ENCODE measurements around the gene CARD16. TPM values are rescaled to one million over a fixed set of nuclear protein-coding genes. Genes with fewer than 3 reads are reported as not detected.
"Not testable (repeated sequence)": the region's sequence is repeated elsewhere in the genome, so short reads cannot be mapped to it uniquely, and the experiment has no call there.

CARD16 gene
- total RNA-seq, result not detected in 2 replicates
- long read RNA-seq, result 0 reads

DNA sequence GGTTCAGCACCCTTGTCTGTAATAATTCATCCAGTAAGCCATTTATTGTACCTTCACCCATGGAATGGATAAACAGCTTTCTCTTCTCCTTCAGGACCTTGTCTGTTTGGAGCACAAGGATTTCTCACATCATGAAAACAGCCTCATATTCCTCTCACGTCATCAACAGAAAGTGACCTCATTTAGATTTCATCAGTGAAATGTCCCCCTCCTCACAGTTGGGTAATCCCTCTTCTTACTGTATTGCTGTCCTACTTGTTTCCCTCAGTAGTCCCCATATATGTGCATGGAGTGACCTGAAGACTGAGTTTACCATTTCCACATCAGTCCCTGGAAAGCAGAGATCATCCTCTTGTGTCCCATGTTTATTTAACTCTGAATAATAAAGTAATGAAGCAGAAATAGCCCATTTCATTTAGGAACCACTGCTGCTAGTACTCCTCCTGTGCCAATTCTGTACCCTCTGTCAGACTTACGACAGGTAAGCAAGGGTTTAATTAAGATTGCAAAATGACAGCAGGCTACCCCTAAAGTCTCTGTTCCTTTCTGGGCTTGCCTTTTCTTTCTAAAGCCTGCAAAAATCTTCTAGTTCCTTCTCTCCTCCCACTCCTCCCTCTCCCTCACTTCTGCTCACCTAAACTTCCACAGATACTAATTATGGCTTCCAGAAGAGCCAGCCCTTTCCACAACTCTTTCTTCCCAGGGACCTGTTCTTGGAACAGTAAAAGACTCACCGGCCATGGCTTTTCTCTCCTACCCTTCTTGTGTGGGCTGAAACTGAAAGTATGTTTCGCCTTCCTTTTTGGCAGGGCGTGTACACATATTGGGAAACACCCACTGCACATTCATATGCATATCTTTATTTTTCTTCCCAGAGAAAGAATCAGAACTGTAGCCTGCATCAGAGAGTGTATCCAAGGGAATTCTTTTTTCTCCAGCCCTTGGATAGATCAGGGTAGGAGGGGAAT lies at the start of gene CARD16:
TSS of gene CARD16 (minus strand) at position 779 of the 968 bp plus-strand sequence. CDS start at position 741, 38 bp downstream.
- not testable (repeated sequence) for H3K36me3 Mint-ChIP-seq (ENCODE audit: insufficient read depth); H3K27ac Mint-ChIP-seq; H3K4me3 Mint-ChIP-seq (ENCODE audit: low read depth); H3K4me1 Mint-ChIP-seq (ENCODE audit: low read depth); DNase-seq (ENCODE audit: low spot score, unreplicated experiment); H3K27me3 Mint-ChIP-seq; H3K9me3 Mint-ChIP-seq (ENCODE audit: low read depth)

DNA sequence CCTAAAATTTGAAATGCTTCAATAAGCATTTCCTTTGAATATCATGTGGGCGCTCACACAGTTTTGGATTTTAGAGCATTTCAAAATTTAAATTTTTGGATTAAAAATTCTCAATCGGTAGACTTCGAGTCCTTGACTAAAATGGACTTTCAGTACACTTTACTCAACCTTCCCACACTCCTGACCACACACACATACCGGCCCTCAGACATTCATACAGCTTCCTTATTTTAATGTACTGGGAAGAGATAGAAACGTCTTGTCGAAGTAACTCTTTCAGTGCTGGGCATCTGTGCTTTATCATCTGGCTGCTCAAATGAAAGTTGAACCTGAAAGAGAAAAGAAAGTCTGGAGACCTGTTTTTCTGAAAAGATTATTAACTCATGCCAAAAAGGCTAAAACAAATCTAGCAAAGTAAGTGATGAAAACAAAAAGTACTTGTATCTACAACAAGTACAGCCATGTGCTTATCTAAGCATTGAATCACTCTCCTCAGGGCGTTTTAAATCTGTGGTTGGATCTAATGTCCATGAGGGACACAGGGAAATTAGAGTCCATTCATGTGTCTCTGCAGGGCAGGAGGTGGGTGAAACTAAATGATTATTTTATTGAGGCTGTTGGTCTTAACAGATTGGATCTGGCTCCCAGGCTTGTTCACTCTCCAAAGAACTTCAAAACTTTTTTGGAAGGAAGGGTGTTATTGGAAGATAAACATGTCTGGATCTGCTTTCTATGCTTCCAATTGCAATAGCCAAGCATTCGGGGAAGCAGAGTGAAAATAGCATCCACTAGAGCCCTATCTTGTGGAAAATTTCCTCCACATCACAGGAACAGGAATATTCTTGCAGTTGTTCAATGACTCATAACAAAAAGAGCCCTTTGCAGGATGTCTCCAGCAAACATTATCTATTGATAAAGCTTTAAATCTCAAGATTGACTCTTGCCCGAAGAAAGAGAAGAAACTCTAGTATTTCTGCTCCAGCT lies 47.4 kb upstream of the CARD16 start:
- Mint-ChIP-seq H3K36me3 (ENCODE audit: insufficient read depth) (no peaks in the 10 kb centered on the region), H3K4me3 (ENCODE audit: low read depth) (no peak overlapping the region), H3K27me3 (no peaks in the 10 kb centered on the region), H3K9me3 (ENCODE audit: low read depth) (peaks cover 16% of the 10 kb centered on the region), H3K4me1 (ENCODE audit: low read depth) (peaks cover 16% of the 10 kb centered on the region), H3K27ac (no peak overlapping the region)
- no peak for DNase-seq (ENCODE audit: low spot score, unreplicated experiment)
- TF ChIP-seq, protein P1, sequence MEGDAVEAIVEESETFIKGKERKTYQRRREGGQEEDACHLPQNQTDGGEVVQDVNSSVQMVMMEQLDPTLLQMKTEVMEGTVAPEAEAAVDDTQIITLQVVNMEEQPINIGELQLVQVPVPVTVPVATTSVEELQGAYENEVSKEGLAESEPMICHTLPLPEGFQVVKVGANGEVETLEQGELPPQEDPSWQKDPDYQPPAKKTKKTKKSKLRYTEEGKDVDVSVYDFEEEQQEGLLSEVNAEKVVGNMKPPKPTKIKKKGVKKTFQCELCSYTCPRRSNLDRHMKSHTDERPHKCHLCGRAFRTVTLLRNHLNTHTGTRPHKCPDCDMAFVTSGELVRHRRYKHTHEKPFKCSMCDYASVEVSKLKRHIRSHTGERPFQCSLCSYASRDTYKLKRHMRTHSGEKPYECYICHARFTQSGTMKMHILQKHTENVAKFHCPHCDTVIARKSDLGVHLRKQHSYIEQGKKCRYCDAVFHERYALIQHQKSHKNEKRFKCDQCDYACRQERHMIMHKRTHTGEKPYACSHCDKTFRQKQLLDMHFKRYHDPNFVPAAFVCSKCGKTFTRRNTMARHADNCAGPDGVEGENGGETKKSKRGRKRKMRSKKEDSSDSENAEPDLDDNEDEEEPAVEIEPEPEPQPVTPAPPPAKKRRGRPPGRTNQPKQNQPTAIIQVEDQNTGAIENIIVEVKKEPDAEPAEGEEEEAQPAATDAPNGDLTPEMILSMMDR (IDR thresholded peaks at IDR 0.05; ENCODE audit: unreplicated experiment), result no peak

DNA sequence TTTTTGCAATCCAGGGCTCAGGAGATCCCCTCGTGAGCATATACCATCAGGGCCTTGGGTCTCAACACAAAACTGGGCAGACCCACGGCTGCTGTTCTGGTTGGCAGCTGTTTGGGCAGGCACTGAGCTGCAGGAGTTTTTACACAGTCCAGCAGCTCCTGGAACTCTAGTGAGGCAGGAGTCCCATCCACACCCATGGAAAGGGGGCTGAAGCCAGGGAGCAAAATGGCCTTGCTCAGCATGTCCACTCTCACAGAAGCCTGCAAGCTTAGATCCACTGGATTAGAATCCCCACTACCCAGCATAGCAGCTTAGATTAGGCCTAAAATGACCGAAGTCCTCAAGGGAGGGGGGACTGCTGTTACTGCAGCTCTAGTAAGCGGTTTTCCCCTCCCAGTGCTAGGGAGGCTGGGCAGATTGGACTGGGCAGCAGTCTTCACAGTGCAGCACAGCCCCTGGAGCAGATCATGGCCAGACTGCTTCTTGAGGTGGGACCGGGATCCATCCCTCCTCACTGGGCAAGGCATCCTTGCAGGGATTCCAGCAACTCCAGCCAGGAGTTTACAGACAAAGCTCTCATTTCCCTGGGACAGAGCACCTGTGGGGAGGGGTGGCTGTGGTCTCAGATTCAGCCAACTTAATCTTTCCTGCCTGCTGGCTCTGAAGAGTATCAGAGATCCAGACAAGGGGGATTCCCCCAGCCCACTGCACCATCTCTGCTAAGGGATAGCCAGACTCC lies 36.4 kb upstream of the CARD16 start:
- no peak for DNase-seq (ENCODE audit: low spot score, unreplicated experiment)
- no peaks in the 10 kb centered on the region for H3K9me3 Mint-ChIP-seq (ENCODE audit: low read depth)
- TF ChIP-seq, protein P1 (IDR thresholded peaks at IDR 0.05; ENCODE audit: unreplicated experiment), result no peak

DNA sequence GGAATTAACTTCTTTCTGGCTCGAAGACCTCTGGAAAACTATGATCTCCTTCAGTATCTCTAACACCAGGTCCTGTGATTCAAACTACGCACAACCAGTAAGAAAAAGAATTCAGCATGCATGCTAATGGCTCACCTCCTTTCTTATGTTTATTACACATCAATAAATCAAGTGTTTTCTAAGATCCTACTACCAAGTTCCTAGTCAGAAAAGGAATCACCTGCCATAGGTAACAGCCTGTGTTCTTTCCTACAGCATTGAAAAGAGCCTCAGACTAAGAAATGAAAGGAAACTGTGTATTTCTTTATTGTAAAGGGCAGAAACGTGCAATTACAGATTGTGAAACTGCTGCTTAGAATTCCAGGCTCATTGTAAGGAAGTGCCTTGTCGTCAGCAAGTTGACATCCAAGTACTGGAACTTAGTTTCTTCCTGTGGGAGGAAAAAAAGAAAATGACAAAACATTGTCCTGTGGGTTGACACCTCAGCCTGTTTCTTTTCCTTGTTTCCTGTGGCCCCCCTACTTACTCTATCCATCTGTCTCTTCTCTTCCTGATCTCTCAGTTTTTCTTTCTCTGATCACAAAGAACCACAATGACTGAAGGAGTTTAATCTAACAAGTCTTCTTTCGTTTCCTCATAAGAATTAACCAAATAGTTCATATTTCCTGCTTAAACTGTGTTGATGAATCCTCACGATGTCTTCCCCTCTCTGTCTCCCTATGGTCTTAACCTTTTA lies 35.2 kb upstream of the CARD16 start:
- not testable (repeated sequence) for H3K4me1 Mint-ChIP-seq (ENCODE audit: low read depth); H3K36me3 Mint-ChIP-seq (ENCODE audit: insufficient read depth); H3K27ac Mint-ChIP-seq; DNase-seq (ENCODE audit: low spot score, unreplicated experiment); H3K9me3 Mint-ChIP-seq (ENCODE audit: low read depth); H3K27me3 Mint-ChIP-seq; H3K4me3 Mint-ChIP-seq (ENCODE audit: low read depth)

More for the DNA sequence above, 36.4 kb upstream of the CARD16 start:
- Mint-ChIP-seq H3K27ac (no peak overlapping the region), H3K36me3 (ENCODE audit: insufficient read depth) (no peaks in the 10 kb centered on the region), H3K4me1 (ENCODE audit: low read depth) (no peaks in the 10 kb centered on the region), H3K27me3 (peaks cover 3% of the 10 kb centered on the region), H3K4me3 (ENCODE audit: low read depth) (no peak overlapping the region)

DNA sequence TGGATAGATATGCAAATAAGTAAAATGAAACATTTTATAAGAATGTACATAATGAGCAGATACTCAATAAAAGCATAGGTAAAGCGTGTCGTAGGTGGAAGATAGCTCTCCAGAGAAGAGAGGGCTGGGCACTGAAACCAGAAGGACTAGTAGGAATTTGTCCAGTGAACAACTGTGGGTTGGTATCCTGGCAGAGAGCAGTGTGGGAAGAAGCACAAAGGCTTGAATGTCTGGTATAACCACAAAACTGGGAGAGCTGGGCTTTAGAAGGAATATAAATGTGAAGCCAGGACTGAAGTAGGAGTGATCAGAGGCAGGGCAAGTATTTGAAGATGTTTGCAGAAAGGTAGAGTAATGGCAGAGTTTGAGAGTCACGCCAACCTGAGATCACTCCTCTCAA lies 33.1 kb upstream of the CARD16 start:
- TF ChIP-seq, protein P1 (IDR thresholded peaks at IDR 0.05; ENCODE audit: unreplicated experiment), result no peak
- no peak for DNase-seq (ENCODE audit: low spot score, unreplicated experiment)
- H3K9me3 Mint-ChIP-seq (ENCODE audit: low read depth), result no peaks in the 10 kb centered on the region
- H3K4me3 Mint-ChIP-seq (ENCODE audit: low read depth), result no peak overlapping the region
- H3K27me3 Mint-ChIP-seq, result peaks cover 3% of the 10 kb centered on the region
- H3K4me1 Mint-ChIP-seq (ENCODE audit: low read depth), result no peaks in the 10 kb centered on the region
- H3K27ac Mint-ChIP-seq, result no peak overlapping the region
- H3K36me3 Mint-ChIP-seq (ENCODE audit: insufficient read depth), result no peaks in the 10 kb centered on the region

DNA sequence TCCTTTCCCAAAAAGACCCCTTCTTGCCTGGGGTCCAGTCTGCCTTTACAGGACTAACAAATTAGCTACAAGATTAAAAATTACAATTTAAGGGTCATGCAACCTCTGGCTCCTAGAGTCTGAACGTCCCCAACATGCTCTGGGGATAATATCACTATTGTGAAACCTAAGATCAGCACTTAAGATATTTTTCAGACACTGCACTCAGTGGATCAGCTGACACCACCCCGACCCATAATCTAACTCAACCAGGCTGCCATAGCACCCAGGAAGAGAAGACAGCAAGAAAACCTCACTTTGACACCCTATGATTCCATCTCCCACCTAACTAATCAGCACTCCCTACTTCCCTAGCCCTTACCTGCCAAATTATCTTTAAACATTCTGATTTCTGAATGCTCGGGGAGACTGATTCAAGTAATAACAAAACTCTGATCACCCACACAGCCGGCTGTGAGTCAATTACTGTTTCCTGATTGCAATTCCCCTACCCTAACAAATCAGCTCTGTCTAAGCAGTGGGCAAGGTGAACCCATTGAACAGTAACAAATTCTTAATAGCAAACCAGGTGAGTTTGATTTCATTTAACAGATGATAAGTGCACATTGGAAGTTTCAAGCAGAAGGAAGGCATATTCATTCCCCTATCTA lies 32.1 kb upstream of the CARD16 start:
- H3K4me3 Mint-ChIP-seq (ENCODE audit: low read depth); H3K4me1 Mint-ChIP-seq (ENCODE audit: low read depth); H3K36me3 Mint-ChIP-seq (ENCODE audit: insufficient read depth); H3K27ac Mint-ChIP-seq; H3K27me3 Mint-ChIP-seq; DNase-seq (ENCODE audit: low spot score, unreplicated experiment); H3K9me3 Mint-ChIP-seq (ENCODE audit: low read depth): not testable (repeated sequence)

Data from progenitor cell of endocrine pancreas (in vitro differentiated cells).